SU-DHL-6 (cell line): ENCODE measurements around the gene CSF2RB.

Experiments used
- CTCF ChIP-seq: fragments of 200-600 bp; sonication (generic); IDR thresholded peaks from one replicate; pipeline ENCODE4 v1.5.1; 2017; ENCODE audit warnings: antibody characterized with exemption, mild to moderate bottlenecking, low read length, moderate library complexity; ENCODE audit not compliant: insufficient read depth, poor library complexity, severe bottlenecking
- EZH2phosphoT487 ChIP-seq: fragments of 200-600 bp; sonication (generic), shearing (Covaris generic); conservative IDR thresholded peaks from 2 replicates; pipeline ENCODE4 v1.6.1; 2018; ENCODE audit warnings: mild to moderate bottlenecking, antibody characterized with exemption, low read length, moderate library complexity, mixed read lengths

- TF ChIP-seq CTCF (no peak), EZH2phosphoT487 (no peak)
Measured at GRCh38 chr22:36961626-36962025, 48.2 kb downstream of the CSF2RB start.
